ENCODE results near the gene PUS3.

PUS3 gene

DNA sequence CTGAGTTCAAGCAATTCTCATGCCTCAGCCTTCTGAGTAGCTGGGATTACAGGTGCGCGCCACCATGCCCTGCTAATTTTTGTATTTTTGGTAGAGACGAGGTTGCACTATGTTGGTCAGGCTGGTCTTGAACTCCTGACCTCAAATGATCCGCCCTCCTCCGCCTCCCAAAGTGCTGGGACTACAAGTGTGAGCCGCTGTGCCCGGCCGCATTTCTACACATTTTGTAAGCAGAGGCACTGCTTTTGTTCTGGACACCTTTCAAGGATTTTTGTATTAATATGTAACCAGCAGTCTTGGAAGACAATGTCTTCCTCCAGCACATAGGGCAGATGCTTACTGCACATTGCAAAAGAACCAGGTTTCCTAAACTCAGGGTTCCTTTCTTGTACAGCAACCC is 31.5 kb upstream of the PUS3 start:
- ATAC-seq (replicated peaks; ENCODE audit: extremely low read depth, poor library complexity, severe bottlenecking): no peak
- no peaks in the 10 kb centered on the region for H3K9me3 Mint-ChIP-seq

DNA sequence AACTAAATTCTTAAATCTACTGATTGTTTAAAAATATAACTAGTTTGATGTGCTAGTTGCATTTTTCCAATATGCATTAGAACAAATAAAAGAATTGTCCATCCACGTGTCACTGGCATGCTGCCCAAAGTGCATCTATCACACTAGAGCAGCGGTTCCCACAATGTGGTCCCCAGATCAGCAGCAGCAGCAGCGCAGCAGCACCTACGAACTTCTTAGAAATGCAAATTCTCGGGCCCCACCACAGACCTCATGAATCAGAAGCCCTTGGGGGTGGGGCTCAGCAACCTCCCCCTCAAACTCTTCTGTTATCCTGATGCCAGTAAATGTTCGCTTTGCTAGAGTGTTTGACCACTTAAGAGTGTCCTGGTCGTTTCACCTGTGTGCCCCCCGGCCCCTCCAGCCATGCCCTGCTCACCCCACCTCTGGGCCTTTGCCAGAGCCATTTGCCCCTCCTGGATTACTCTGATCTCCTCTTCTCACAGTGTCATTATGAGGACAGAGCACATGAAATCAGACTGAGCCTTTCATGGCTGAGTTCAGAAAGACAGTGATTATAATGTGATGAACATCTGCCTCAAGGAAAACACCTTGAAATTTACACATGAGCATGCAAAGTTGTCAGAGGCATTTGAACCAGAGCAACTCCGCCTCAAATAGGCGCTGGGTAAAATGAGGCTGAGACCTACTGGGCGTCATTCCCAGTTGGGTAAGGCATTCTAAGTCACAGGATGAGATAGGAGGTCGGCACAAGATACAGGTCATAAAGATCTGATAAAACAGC is 30.2 kb upstream of the PUS3 start:
- Mint-ChIP-seq H3K27me3 (peaks cover 29% of the 10 kb centered on the region), H3K9me3 (no peaks in the 10 kb centered on the region), H3K36me3 (ENCODE audit: insufficient read depth) (no peaks in the 10 kb centered on the region), H3K27ac (ENCODE audit: low read depth) (no peak overlapping the region), H3K4me3 (no peak overlapping the region), H3K4me1 (no peaks in the 10 kb centered on the region)
- DNase-seq (ENCODE audit: low spot score in 2 of 2): no peak
- ATAC-seq (replicated peaks; ENCODE audit: extremely low read depth, poor library complexity, severe bottlenecking): no peak

More for the DNA sequence above, 31.5 kb upstream of the PUS3 start:
- H3K27me3 Mint-ChIP-seq: peaks cover 23% of the 10 kb centered on the region
- H3K4me3 Mint-ChIP-seq: no peak overlapping the region
- H3K36me3 Mint-ChIP-seq (ENCODE audit: insufficient read depth): no peaks in the 10 kb centered on the region
- no peaks in the 10 kb centered on the region for H3K4me1 Mint-ChIP-seq
- H3K27ac Mint-ChIP-seq (ENCODE audit: low read depth): no peak overlapping the region
- no peak for DNase-seq (ENCODE audit: low spot score in 2 of 2)

DNA sequence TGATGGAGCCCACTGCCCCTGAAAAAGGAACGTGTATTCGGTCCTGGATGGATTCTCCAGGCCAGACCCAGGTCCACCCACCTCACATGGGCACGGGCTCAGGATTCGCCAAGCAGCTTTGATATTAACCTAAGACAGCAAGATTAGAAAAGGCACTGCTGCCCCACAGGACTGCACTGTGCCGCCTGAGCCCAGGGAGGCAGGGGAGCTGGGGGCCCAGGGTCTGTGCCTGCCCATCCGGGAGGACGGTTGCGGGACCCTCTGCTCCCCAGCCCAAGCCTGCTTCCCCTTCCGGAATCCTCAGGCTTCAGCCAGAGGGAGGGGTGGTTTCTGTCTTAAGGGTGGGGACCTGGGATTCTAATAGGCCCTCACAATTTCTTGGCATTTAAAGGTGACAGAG is 29.3 kb upstream of the PUS3 start:
- Mint-ChIP-seq H3K27ac (ENCODE audit: low read depth) (no peak overlapping the region), H3K27me3 (peaks cover 31% of the 10 kb centered on the region), H3K4me1 (no peaks in the 10 kb centered on the region), H3K9me3 (no peaks in the 10 kb centered on the region), H3K4me3 (no peak overlapping the region), H3K36me3 (ENCODE audit: insufficient read depth) (no peaks in the 10 kb centered on the region)
- DNase-seq (ENCODE audit: low spot score in 2 of 2) (no peak), ATAC-seq (replicated peaks; ENCODE audit: extremely low read depth, poor library complexity, severe bottlenecking) (no peak)

DNA sequence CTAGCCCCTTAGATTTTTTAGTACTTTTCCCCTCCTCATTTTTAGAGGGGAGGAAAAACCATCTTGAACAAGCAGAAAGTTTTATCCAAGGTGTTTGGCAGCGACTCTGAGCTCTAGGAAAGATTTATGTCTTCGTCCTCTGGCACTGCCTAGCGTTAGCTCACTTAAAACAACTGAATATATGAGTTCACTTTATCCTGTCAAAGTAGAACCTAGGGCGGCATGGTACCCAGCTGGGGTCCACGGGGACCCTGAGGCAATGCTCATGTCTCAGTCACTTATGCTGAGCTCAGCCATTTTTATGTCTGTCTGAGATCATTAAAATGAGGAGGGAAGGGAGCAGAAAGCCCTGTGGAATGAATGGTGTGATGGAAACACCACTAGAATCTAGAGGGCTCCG is 28.7 kb upstream of the PUS3 start:
- ATAC-seq (replicated peaks; ENCODE audit: extremely low read depth, poor library complexity, severe bottlenecking): no peak
- no peak for DNase-seq (ENCODE audit: low spot score in 2 of 2)
- no peaks in the 10 kb centered on the region for H3K9me3 Mint-ChIP-seq
- H3K36me3 Mint-ChIP-seq (ENCODE audit: insufficient read depth): no peaks in the 10 kb centered on the region
- no peak overlapping the region for H3K27ac Mint-ChIP-seq (ENCODE audit: low read depth)
- no peak overlapping the region for H3K4me3 Mint-ChIP-seq
- no peaks in the 10 kb centered on the region for H3K4me1 Mint-ChIP-seq
- H3K27me3 Mint-ChIP-seq: peaks cover 38% of the 10 kb centered on the region

DNA sequence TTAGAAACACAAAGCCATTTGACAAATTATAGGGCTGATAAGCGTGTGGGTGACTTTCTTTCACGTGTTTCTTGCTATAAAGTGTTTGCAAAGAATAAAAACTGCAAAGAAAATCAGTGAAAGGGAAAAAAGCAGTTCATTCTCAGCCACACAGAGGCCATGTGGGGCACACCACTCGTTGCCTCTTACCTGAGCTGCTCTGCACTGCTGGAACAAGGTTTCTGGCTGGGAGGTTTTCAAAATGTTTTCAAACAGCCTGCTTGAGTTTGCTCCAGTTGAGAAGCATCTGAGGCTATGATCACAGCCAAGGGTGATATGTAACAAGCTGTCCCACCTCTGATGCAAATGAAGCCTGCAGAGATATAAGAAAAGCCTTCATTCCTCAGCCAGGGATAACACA is 28.1 kb upstream of the PUS3 start:
- Mint-ChIP-seq H3K4me1 (no peaks in the 10 kb centered on the region), H3K4me3 (no peak overlapping the region), H3K9me3 (no peaks in the 10 kb centered on the region), H3K27me3 (peaks cover 43% of the 10 kb centered on the region), H3K27ac (ENCODE audit: low read depth) (no peak overlapping the region), H3K36me3 (ENCODE audit: insufficient read depth) (no peaks in the 10 kb centered on the region)
- no peak for ATAC-seq (replicated peaks; ENCODE audit: extremely low read depth, poor library complexity, severe bottlenecking)
- DNase-seq (ENCODE audit: low spot score in 2 of 2): no peak

DNA sequence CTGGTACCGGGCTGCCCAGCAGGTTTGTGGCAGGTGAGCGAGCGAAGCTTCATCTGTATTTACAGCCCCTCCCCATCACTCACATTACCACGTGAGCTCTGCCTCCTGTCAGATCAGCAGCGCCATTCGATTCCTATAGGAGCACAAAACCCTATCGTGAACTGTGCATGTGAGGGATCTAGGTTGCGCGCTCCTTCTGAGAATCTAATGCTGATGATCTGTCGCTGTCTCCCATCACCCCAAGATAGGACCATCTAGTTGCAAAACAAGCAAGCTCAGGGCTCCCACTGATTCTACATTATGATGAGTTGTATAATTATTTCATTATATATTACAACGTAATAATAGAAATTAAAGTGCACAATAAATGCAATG is 27.1 kb upstream of the PUS3 start:
- Mint-ChIP-seq H3K4me1 (no peaks in the 10 kb centered on the region), H3K9me3 (no peaks in the 10 kb centered on the region), H3K36me3 (ENCODE audit: insufficient read depth) (no peaks in the 10 kb centered on the region), H3K27ac (ENCODE audit: low read depth) (no peak overlapping the region), H3K27me3 (peaks cover 54% of the 10 kb centered on the region), H3K4me3 (no peak overlapping the region)
- ATAC-seq (replicated peaks; ENCODE audit: extremely low read depth, poor library complexity, severe bottlenecking): no peak
- no peak for DNase-seq (ENCODE audit: low spot score in 2 of 2)

DNA sequence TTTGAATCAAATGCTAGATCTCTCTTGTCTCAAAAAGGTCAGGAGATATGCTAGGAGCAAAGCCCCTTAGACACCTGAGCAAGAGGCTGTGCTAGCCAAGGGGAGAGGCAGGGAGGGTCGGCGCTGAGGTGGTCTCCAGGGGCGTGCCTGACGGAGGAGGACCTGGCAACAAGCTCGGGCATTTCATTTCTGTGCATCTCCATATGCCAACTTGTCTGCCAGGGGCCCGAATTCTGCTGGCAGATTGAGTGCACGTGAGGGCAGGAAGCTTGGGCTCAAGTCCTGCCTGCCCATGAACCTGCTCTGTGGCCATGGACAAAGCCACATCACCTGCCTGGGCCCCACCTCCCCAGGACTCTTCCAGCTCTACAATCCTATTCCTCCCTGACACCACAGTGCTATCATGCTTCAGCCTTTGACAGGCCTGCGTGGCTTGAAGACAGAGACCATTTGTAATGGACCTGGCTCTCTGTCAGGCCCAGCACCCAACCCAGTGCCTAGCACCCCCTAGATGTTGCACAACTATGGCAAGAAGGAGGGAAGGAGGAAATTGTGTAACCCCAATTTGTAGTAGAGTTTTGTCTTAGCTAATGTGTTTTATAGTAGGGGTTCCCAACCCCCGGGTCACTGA is 26.6 kb upstream of the PUS3 start:
- peaks cover 59% of the 10 kb centered on the region for H3K27me3 Mint-ChIP-seq
- no peaks in the 10 kb centered on the region for H3K36me3 Mint-ChIP-seq (ENCODE audit: insufficient read depth)
- H3K27ac Mint-ChIP-seq (ENCODE audit: low read depth): no peak overlapping the region
- no peak for DNase-seq (ENCODE audit: low spot score in 2 of 2)
- no peak overlapping the region for H3K4me3 Mint-ChIP-seq
- ATAC-seq (replicated peaks; ENCODE audit: extremely low read depth, poor library complexity, severe bottlenecking): no peak
- H3K9me3 Mint-ChIP-seq: no peaks in the 10 kb centered on the region
- no peaks in the 10 kb centered on the region for H3K4me1 Mint-ChIP-seq

DNA sequence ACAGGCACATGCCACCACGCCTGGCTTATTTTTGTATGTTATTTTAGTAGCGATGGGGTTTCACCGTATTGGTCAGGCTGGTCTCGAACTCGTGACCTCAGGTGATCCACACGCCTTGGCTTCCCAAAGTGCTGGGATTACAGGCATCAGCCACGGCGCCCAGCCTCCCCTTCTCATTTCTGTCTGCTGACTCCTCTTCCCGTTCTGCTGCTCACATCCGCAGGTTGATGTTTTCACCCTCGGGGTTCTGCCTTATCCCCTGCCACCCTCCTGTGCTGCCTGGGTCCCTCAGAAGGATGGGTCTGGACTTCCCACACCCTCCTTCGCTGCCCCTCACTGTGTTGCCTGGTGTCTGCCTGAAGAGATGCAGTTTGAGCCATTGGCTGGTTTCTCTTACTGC is 23.7 kb upstream of the PUS3 start:
- DNase-seq (ENCODE audit: low spot score in 2 of 2) (no peak), ATAC-seq (replicated peaks; ENCODE audit: extremely low read depth, poor library complexity, severe bottlenecking) (no peak)
- H3K36me3 Mint-ChIP-seq (ENCODE audit: insufficient read depth): no peaks in the 10 kb centered on the region
- no peak overlapping the region for H3K4me3 Mint-ChIP-seq
- H3K9me3 Mint-ChIP-seq: no peaks in the 10 kb centered on the region
- peaks cover 58% of the 10 kb centered on the region for H3K27me3 Mint-ChIP-seq
- H3K27ac Mint-ChIP-seq (ENCODE audit: low read depth): no peak overlapping the region
- no peaks in the 10 kb centered on the region for H3K4me1 Mint-ChIP-seq

DNA sequence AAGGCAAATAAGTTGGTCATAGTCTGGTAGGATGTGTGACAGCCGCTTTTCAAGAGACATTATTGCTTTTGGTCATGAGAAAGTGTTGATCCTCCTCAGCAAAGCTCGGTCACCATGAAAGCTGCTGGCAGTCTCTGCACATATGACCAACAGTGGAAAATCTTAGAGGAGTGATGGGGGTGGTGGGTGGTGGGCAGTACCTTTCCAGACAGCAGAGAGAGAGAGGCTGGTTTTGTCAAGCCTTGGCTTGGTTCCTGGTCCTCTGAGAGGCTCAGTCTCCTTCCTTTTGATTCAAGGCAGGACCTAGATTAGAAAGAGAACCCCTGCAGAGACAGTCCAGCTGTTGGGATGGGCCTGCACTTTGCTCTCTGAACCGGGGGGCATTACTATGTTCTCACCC is 22.8 kb upstream of the PUS3 start:
- H3K4me3 Mint-ChIP-seq: no peak overlapping the region
- DNase-seq (ENCODE audit: low spot score in 2 of 2) (no peak), ATAC-seq (replicated peaks; ENCODE audit: extremely low read depth, poor library complexity, severe bottlenecking) (no peak)

DNA sequence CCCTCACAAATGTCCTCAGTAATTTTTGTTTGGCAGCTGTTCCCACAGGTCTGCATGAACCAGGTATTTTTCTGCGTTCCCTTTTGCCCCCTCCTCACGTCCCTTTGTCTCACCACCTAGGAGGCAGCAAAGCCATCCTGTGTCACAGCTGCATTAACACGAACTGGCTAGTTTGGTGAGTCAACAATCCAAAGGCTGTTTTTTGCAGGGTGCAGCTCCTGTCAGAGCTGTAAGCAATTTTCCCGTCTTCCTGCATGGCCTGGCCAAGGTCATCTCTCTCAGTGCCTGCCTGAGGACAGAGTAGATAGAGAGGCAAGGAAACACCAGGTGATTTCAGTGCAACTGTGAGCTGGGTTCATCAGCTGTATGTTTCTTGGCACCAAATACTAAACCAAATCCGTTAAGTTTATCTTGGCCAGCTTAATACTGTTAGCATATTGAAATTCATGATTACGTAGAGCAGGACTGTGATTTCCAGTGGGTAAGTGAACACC is 22.3 kb upstream of the PUS3 start:
- no peak overlapping the region for H3K4me3 Mint-ChIP-seq
- no peaks in the 10 kb centered on the region for H3K9me3 Mint-ChIP-seq
- ATAC-seq (replicated peaks; ENCODE audit: extremely low read depth, poor library complexity, severe bottlenecking) (no peak), DNase-seq (ENCODE audit: low spot score in 2 of 2) (no peak)
- peaks cover 59% of the 10 kb centered on the region for H3K27me3 Mint-ChIP-seq
- no peak overlapping the region for H3K27ac Mint-ChIP-seq (ENCODE audit: low read depth)
- H3K36me3 Mint-ChIP-seq (ENCODE audit: insufficient read depth): no peaks in the 10 kb centered on the region
- H3K4me1 Mint-ChIP-seq: no peaks in the 10 kb centered on the region

More for the DNA sequence above, 22.8 kb upstream of the PUS3 start:
- Mint-ChIP-seq H3K27me3 (peaks cover 55% of the 10 kb centered on the region), H3K27ac (ENCODE audit: low read depth) (no peak overlapping the region), H3K4me1 (no peaks in the 10 kb centered on the region), H3K36me3 (ENCODE audit: insufficient read depth) (no peaks in the 10 kb centered on the region), H3K9me3 (no peaks in the 10 kb centered on the region)

DNA sequence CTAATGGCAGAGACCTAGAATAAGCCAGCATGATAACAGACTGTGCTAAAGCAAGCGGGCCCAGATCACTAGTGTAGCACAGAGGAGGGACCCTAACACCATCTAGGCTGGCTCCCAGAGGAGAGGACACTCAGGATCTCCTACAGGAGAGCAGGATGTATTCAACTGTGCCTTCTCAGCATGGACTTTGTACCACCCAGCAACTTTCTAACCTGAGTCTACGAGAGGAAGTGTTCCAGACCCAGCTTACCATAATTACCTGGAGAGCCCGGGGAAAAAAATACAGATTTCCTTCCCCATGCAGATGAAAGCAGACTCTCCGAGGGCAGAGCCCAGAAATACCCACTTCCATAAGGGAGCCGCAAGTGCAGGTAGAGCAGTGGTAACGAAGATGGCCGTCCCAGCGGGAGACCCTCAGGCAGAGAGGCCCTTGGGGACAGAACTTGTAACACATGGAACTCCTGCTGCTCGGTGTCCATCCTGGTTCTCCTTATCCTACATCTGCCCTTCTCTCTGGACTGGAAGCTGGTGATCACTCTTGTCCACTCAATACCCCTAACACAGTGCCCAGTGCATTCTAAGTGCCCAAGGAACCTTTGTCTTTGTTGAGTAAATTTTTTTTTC is 21.5 kb upstream of the PUS3 start:
- Mint-ChIP-seq H3K9me3 (no peaks in the 10 kb centered on the region), H3K27ac (ENCODE audit: low read depth) (no peak overlapping the region), H3K27me3 (peaks cover 59% of the 10 kb centered on the region), H3K36me3 (ENCODE audit: insufficient read depth) (no peaks in the 10 kb centered on the region), H3K4me3 (no peak overlapping the region), H3K4me1 (no peaks in the 10 kb centered on the region)
- DNase-seq (ENCODE audit: low spot score in 2 of 2): no peak
- no peak for ATAC-seq (replicated peaks; ENCODE audit: extremely low read depth, poor library complexity, severe bottlenecking)

DNA sequence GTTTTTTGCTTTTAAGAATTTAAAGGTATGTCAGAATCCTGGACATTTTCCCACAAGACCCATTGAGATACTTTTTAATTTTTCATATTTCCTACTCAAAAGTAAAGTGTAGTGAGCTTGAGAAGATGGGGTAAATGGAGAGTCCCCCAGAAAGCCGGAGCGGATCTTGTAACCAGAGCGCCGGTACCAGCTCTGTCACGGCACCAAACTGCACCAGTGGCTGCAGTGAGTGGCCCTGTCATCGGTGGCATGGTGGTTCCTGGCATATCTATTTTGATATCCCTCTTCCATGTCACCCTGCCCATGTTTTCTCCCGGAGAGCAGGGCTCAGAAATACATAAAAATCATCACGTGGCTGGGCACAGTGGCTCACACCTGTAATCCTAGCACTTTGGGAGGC is 20.6 kb upstream of the PUS3 start:
- no peak overlapping the region for H3K27ac Mint-ChIP-seq (ENCODE audit: low read depth)
- no peaks in the 10 kb centered on the region for H3K9me3 Mint-ChIP-seq
- H3K27me3 Mint-ChIP-seq: peaks cover 61% of the 10 kb centered on the region
- no peaks in the 10 kb centered on the region for H3K4me1 Mint-ChIP-seq
- no peak for DNase-seq (ENCODE audit: low spot score in 2 of 2)
- no peak for ATAC-seq (replicated peaks; ENCODE audit: extremely low read depth, poor library complexity, severe bottlenecking)
- no peak overlapping the region for H3K4me3 Mint-ChIP-seq
- no peaks in the 10 kb centered on the region for H3K36me3 Mint-ChIP-seq (ENCODE audit: insufficient read depth)

DNA sequence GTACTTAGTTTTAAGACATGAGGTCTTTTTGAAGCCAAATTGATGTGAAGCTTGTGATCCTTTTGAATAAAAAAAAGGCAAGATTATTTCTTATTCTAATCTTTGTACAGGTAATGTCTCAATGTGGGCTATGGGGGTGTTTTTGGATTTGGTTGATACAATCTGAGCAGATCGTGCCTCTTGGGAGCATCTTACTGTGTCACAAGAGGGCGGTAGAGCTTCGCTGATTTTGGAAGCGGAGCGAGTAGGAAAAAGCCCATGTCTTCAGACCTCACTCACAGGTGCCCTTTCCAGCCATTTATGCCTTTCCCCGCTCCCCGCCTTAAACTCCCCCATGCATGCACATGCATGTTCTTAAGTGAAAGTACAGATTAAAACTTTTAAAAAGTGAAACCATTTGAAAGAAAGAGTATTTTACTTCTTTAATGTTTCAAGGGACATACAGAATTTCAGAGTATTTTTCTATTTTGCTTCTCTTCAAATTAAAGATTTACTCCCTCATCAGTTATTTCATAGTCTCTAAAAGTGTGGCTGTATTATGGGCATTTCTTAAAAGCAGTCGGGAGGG is 20.1 kb upstream of the PUS3 start:
- ATAC-seq (replicated peaks; ENCODE audit: extremely low read depth, poor library complexity, severe bottlenecking): peak; percentile 32
- Mint-ChIP-seq H3K27ac (ENCODE audit: low read depth) (no peak overlapping the region), H3K9me3 (no peaks in the 10 kb centered on the region), H3K4me1 (no peaks in the 10 kb centered on the region), H3K4me3 (no peak overlapping the region), H3K36me3 (ENCODE audit: insufficient read depth) (no peaks in the 10 kb centered on the region), H3K27me3 (peaks cover 66% of the 10 kb centered on the region)
- peak in 1 of 2 donors; percentile 31 for DNase-seq (ENCODE audit: low spot score in 2 of 2)

All from central memory CD8-positive, alpha-beta T cell (primary cell).